HG02798 (cell line): ENCODE data around the gene STIL.
"Not testable (repeated sequence)": the region's sequence is repeated elsewhere in the genome, so short reads cannot be mapped to it uniquely, and the experiment has no call there.

Experiments
- ATAC-seq: cut with Tn5 transposase; IDR thresholded peaks from one replicate; pipeline ENCODE4 v1.9.1; 2021; ENCODE audit warnings: mild to moderate bottlenecking; ENCODE audit not compliant: unreplicated experiment, poor library complexity

STIL gene

GRCh38 chr1:47323599-47324031 is 9.7 kb upstream of the STIL start:
- ATAC-seq, result no peak

- ATAC-seq, result not testable (repeated sequence)
Measured at GRCh38 chr1:47319968-47320367, 6.0 kb upstream of the STIL start.

GRCh38 chr1:47317841-47318240 is 3.9 kb upstream of the STIL start:
- ATAC-seq, result no peak

- ATAC-seq, result no peak
Measured at GRCh38 chr1:47309427-47309826, 4.5 kb downstream of the STIL start.

- ATAC-seq, result no peak
Measured at GRCh38 chr1:47302472-47302871, 11.5 kb downstream of the STIL start.

- ATAC-seq, result no peak
Measured at GRCh38 chr1:47298025-47298699, 15.8 kb downstream of the STIL start.

GRCh38 chr1:47295579-47295978 is 18.4 kb downstream of the STIL start:
- no peak for ATAC-seq

GRCh38 chr1:47294863-47295262 is 19.1 kb downstream of the STIL start:
- not testable (repeated sequence) for ATAC-seq

- not testable (repeated sequence) for ATAC-seq
Measured at GRCh38 chr1:47288116-47288515, 25.8 kb downstream of the STIL start.

GRCh38 chr1:47280142-47280541 is 33.8 kb downstream of the STIL start:
- no peak for ATAC-seq

- no peak for ATAC-seq
Measured at GRCh38 chr1:47276850-47277249, 37.1 kb downstream of the STIL start.

GRCh38 chr1:47275811-47276210 is 38.1 kb downstream of the STIL start:
- ATAC-seq, result not testable (repeated sequence)

GRCh38 chr1:47265529-47265928 is 48.4 kb downstream of the STIL start:
- ATAC-seq, result not testable (repeated sequence)

- ATAC-seq, result no peak
Measured at GRCh38 chr1:47262787-47263413, 51.0 kb downstream of the STIL start.

- ATAC-seq, result no peak
Measured at GRCh38 chr1:47257224-47257623, 56.7 kb downstream of the STIL start.

- no peak for ATAC-seq
Measured at GRCh38 chr1:47252795-47253194, 61.2 kb downstream of the STIL start.

GRCh38 chr1:47252369-47252768 is 61.6 kb downstream of the STIL start:
- ATAC-seq, result no peak

GRCh38 chr1:47249755-47250154 is 64.2 kb downstream of the STIL start:
- ATAC-seq, result no peak

- no peak for ATAC-seq
Measured at GRCh38 chr1:47244339-47244862, 69.5 kb downstream of the STIL start.

GRCh38 chr1:47243910-47244309 is 70.0 kb downstream of the STIL start:
- no peak for ATAC-seq

- ATAC-seq, result no peak
Measured at GRCh38 chr1:47241114-47242113, 72.5 kb downstream of the STIL start.
